HK-2 (cell line): ENCODE results near the gene PLCXD3.
"Not testable (repeated sequence)": the region's sequence is repeated elsewhere in the genome, so short reads cannot be mapped to it uniquely, and the experiment has no call there.

Source experiments
- DNase-seq: peaks from one replicate; pipeline ENCODE4 v3.0.0-alpha.2; 2018; ENCODE audit not compliant: unreplicated experiment

The PLCXD3 gene

GRCh38 chr5:41349846-41350245, 160.6 kb downstream of the PLCXD3 start:
- DNase-seq, result no peak

- no peak for DNase-seq
Measured at GRCh38 chr5:41347569-41347968, 162.8 kb downstream of the PLCXD3 start.

DNA sequence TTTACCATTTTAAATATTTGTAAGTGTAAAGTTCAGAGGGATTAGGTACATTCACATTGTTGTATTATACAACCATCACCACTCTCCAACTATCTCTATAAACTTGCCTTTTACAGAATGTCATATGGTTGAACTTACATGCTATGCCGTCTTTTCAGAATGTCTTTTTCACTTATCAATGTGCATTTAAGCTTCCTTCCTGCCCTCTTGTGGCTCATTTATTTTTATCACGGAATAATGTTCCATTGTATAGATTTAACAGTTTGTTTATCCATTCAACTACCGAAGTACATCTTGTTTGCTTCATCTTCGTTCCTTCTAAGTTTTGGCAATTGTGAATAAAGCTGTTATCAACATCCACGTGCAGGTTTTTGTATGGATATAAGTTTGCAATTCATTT, 163.8 kb downstream of the PLCXD3 start:
- DNase-seq, result no peak

- no peak for DNase-seq
Measured at GRCh38 chr5:41345295-41345694, 165.1 kb downstream of the PLCXD3 start.

DNA sequence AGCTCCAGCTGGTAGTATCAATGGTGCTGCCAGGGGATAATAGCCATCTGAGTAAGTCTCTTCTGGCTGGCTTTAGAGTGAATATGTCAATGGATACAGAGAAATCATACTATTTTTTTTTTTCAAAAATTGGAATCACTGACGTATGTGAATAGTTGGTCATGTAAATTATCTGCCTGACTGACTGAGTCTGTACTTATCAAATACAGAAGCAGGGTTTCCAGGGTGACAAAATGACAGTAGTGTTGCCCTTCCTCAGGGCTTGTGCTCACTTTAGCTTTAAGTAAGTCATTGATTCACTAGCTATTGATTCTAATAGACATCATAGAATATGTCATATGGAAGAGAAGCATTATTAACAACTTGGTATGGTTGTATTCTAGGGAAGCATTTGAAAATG, 171.1 kb downstream of the PLCXD3 start:
- DNase-seq, result no peak

DNA sequence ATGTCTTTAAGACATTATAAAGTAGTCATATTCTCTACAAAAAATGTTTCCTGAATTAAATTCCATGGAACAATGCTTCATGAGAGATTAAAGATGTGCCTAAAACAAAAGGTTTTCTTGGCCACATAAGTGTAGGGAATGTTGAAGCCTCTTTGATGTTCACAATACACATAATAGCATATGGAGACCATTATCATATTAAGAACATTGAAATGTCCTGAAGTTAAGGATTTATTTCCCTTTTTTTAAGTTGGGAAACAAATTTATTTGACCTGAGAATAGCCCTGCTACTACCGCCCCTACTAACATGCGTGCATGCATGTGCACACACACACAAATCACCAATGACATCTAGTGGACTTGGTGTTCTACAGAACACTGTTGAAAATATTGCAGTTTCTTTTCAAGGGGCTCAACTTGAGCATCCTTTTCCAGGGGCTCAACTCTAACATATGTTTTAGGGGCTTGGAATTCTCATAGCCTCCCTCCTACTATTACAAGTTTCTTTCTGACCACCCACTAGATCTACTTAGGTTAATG, 172.2 kb downstream of the PLCXD3 start:
- no peak for DNase-seq

- DNase-seq, result no peak
Measured at GRCh38 chr5:41337724-41338123, 172.7 kb downstream of the PLCXD3 start.

GRCh38 chr5:41337216-41337615, 173.2 kb downstream of the PLCXD3 start:
- DNase-seq, result no peak

DNA sequence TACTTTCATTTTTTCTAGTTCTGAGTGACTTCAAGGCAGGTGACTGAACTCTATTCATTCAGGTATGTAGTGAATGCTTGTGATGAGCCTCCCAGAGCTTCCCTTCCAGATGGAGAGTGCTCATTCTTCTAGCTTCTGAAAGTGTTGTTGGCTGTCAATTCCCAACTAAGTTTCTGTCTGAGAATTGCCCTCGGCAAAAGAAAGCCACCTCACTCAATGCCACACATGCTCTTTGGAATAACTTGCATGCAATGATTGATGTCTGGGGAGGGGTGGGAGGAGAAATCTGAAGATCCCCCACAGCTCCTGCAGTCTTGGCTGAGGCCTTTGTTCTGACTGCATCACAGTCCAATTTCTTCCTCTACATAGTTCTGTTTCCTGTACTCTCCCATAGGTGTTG, 173.9 kb downstream of the PLCXD3 start:
- no peak for DNase-seq

GRCh38 chr5:41335596-41336181, 174.7 kb downstream of the PLCXD3 start:
- DNase-seq, result no peak

- DNase-seq, result no peak
Measured at GRCh38 chr5:41334758-41335157, 175.6 kb downstream of the PLCXD3 start.

DNA sequence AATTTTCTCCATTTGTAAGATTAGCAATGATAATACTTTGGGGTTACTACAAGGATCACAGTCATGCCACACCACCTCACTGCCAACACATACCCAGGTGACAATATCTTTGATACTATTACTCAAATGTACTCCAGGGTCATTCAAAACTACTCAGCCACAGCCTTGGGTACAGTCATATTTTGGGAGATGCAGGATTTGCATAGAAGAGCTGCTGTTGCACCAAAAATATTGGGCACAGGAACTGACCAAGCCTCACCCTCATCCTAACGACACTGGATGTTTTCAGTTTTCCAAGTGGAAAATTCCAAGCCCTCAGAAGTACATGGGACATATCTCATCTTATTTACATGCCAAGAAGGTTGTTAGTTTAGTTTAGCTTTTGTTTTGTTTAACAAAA, 176.2 kb downstream of the PLCXD3 start:
- DNase-seq, result no peak

GRCh38 chr5:41325074-41325473, 185.3 kb downstream of the PLCXD3 start:
- no peak for DNase-seq

DNA sequence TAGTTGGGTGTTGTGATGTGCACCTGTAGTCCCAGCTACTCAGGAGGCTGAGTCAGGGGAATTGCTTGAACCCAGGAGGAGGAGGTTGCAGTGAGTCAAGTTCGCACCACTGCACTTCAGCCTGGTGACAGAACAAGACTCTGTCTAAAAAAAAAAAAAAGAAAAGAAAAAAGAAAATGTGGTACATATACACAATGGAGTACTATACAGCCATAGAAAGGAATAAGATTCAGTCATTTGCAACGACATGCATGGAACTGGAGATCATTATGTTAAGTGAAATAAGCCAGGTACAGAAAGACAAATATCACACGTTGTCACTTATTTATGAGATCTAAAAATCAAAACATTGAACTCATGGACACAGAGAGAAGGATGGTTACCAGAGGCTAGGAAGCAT, 187.6 kb downstream of the PLCXD3 start:
- not testable (repeated sequence) for DNase-seq

DNA sequence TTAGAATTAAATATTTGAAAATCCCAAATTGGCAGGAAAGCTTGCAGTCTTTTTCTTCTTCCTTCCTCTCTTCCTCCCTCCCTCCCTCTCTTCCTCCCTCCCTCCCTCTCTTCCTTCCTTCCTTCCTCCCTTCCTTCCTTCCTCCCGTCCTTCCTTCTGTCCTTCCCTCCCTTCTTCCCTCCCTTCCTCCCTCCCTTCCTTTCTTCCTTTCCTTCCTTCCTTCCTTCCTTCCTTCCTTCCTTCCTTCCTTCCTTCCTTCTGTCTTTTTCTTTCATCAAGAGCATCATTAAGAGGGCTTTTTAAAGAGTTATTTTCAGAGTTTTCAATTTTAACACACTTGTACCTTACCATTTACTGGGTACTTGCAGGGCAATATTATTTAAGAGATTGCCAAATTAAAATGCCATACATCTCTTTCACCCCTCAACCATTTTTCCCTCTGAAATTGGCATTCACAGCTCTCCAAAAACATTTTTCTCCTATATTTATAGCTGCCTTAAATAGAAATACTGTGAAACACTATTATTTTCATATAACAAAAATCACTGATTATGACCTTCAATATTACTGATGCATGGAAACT, 197.8 kb downstream of the PLCXD3 start:
- no peak for DNase-seq

DNA sequence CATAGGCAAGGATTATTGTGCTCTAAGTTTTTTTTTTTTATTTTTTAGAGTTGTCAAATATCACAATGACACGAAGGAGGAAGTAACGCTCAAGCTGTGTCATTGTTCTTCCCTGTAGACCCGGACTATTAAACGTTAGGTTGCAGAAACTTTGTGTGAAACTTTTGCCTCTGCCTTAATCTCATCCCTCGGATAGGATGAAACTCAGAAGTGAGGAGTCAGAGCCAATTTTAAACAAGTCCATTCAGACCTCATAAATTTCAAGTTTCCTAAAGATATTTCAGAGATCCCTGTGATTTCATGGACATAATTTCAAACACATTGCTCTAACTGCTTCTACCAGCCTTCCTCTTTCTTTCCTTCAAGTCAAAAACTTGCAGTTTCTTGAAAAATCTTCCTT, 198.3 kb downstream of the PLCXD3 start:
- no peak for DNase-seq

- no peak for DNase-seq
Measured at GRCh38 chr5:41309275-41309674, 201.1 kb downstream of the PLCXD3 start.

DNA sequence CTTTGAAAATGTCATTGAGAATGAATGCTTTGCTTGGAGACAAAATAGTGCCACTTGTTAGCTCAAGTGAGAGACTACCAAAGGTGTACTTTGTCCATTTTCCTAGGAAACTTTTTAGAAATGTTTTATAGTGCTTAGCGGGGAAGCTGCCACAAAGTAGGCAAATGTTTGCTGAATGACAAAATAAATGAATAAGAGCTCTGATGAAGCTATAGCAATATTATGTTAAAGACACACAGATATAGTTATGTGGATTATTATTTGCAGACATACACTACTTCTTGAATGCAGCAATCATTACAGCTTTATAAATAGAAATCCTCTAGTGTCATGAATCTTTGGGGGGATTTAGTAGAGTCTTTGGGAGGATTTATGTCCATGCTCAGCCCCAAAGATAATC, 204.4 kb downstream of the PLCXD3 start:
- DNase-seq, result no peak

GRCh38 chr5:41305056-41305455, 205.3 kb downstream of the PLCXD3 start:
- no peak for DNase-seq

DNA sequence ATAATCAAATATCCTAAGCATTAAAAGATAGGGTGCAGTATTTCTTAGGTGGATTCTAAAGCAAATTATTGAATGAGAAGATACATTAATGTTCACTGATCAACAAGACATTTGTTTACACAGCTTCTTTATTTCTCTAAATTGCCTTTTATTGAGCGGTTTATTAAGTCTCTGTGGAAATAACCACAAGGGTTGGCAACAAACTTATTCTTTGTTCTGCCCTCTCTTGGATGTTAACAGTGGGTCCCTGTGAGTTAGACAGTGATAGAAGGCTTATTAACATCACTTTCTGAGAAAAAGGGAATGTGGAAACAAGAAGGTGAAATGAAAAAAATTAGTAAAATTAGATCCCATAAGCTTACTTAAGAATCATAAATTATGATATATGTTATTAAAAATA, 214.3 kb downstream of the PLCXD3 start:
- DNase-seq, result no peak

DNA sequence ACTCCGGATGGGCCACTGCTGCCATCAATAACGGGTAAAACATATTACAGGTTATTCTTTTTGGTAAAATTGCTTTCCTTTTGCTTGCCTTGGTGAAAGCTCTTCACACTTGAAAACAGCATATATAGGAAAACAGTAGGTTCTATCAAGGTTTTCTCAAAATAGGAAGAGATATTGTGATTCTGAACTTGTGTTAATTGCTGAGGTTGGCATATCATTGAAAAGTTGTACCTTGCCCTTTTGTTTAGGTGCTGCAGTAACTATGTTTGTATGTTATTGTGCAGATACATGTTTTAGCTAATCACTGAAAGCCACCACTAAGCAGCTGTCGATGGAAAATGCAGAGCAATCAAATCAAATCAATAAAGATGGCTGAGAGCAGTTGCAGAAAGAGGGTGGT, 219.1 kb downstream of the PLCXD3 start:
- DNase-seq, result no peak

GRCh38 chr5:41290810-41291209, 219.6 kb downstream of the PLCXD3 start:
- no peak for DNase-seq

DNA sequence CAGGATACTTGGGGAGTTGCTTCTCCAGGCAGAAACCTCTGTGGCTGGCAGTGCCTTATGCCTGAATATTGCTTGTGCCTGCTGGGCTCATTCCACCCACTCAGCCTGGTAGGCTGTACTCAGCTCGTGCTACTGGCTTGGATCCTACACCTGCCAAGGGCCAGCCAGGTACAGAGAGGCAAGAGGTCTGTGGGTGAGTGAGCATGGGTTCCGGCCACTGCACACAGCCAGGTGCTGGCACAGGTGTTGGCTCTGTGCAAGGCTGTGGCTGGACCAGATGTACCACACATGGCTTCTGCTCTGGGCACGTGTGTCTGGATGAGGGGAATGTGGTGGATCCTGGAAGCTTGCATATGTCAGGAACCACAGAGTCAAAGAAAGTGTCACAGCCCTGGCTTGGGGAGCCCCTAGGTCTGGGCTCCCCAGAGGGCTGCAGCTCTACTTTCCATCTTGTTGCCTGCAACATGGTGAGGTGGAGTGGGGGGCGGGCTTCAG, 220.4 kb downstream of the PLCXD3 start:
- no peak for DNase-seq

DNA sequence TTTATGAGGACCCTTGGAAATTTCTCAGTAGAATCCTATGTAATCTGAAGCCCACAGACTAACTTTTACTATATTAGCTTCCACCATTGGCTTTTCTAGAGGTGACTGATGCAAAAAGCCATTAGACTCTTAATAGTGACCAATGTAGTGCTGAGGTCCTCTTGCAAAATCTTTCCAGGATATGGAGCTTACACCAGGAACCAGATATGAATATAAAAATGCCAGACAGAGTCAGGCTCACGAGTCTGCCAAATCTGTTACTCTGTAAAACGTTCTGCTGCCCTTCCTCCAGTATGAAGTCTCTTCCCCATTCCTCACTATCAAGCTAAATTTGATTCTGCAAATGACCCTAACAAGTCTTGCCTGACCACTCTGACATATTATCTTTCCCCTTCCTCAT, 223.7 kb downstream of the PLCXD3 start:
- DNase-seq, result no peak
